K562 (cell line): Measurements from ENCODE around the gene APLP1. TPM values are rescaled to one million over a fixed set of nuclear protein-coding genes. Genes with fewer than 3 reads are reported as not detected.
A peak's percentile ranks its signal among the peaks of the same experiment; 100 is the strongest.

Experiments used
- BACH1 ChIP-seq: fragments of 200-800 bp; sonication (Bioruptor generic); IDR thresholded peaks from 2 replicates; pipeline ENCODE4 v1.6.1; 2016; ENCODE audit warnings: missing genetic modification characterization, missing compliant biosample characterization
- FUS ChIP-seq: fragments of 200-400 bp; formaldehyde crosslinking; optimal IDR thresholded peaks from 2 replicates; pipeline ENCODE3; 2017; ENCODE audit warnings: low read depth, low read length
- HDAC8 ChIP-seq: fragments of 450-650 bp; IDR thresholded peaks from 2 replicates; pipeline ENCODE4 v1.6.1; 2016; ENCODE audit warnings: mild to moderate bottlenecking, missing genetic modification characterization, moderate library complexity, missing compliant biosample characterization
- HLTF ChIP-seq: fragments of 450-650 bp; IDR thresholded peaks from 2 replicates; pipeline ENCODE4 v1.6.1; 2016
- KAT8 ChIP-seq: fragments of 450-650 bp; IDR thresholded peaks from 2 replicates; pipeline ENCODE4 v1.6.1; 2016; ENCODE audit warnings: low read depth, mild to moderate bottlenecking
- NEUROD1 ChIP-seq: fragments of 150-350 bp; IDR thresholded peaks from 2 replicates; pipeline ENCODE4 v1.6.1; 2014; ENCODE audit warnings: borderline replicate concordance, low read length, low read depth; ENCODE audit not compliant: partially characterized antibody
- ZBED1 ChIP-seq: IDR thresholded peaks from 2 replicates; pipeline ENCODE4 v1.6.1; 2014
- ZBTB17 ChIP-seq: fragments of 450-650 bp; formaldehyde crosslinking; IDR thresholded peaks from 2 replicates; pipeline ENCODE4 v1.4.0; 2020; ENCODE audit warnings: mild to moderate bottlenecking
- ZBTB33 ChIP-seq: sonication (generic); formaldehyde crosslinking; IDR thresholded peaks from 2 replicates; pipeline ENCODE4 v1.8.1; 2023; ENCODE audit warnings: mild to moderate bottlenecking, missing genetic modification reagents
- ZNF133 ChIP-seq: fragments of 250-450 bp; sonication (Bioruptor Pico); IDR thresholded peaks from 2 replicates; pipeline ENCODE4 v1.4.0; 2020; ENCODE audit warnings: mild to moderate bottlenecking
- ZNF224 ChIP-seq: sonication (generic); formaldehyde crosslinking; IDR thresholded peaks from 2 replicates; pipeline ENCODE4 v1.8.0; 2022; ENCODE audit warnings: mild to moderate bottlenecking, missing genetic modification reagents
- ZNF436 ChIP-seq: fragments of 250-450, 450-650 bp; sonication (Bioruptor Pico); formaldehyde crosslinking; IDR thresholded peaks from 2 replicates; pipeline ENCODE4 v1.7.0; 2020; ENCODE audit warnings: mild to moderate bottlenecking
- ZNF778 ChIP-seq: fragments of 450-650 bp; formaldehyde crosslinking; IDR thresholded peaks from 2 replicates; pipeline ENCODE4 v1.4.0; 2020; ENCODE audit warnings: mild to moderate bottlenecking, moderate library complexity
- polyA plus RNA-seq, 8 experiments: library from polyadenylated mRNA; depleted of rRNA in 4 of 8; stranded (reverse) in 5 of 8; unstranded in 3 of 8; fragments of >200 nt; fragmentation: Nextera tagmentation in 2 of 8; fragmentation: Illumina TruSeq in 1 of 8; extraction: Ambion mirVana in 2 of 8; extraction: Trizol in 1 of 8; gene quantifications; 2 replicates each; pipeline versions ENCODE4 v1.2.1 to v1.2.3, GENCODE V29; 2011 to 2014; ENCODE audit warnings: inconsistent platforms in 1 of 8, missing spikeins in 1 of 8
- total RNA-seq, 7 experiments: library from RNA; depleted of rRNA in 6 of 7; stranded (reverse); fragments of >200 nt in 6 of 7; fragmentation: Illumina TruSeq in 2 of 7; extraction: Trizol in 2 of 7; gene quantifications; 2 replicates each; pipeline versions ENCODE4 v1.2.1 to v1.2.3, GENCODE V29; 2011 to 2021; ENCODE audit warnings: low replicate concordance in 1 of 7
- TF ChIP-seq, protein P1 (sequence below): sonication (generic); formaldehyde crosslinking; IDR thresholded peaks from 2 replicates; pipeline ENCODE4 v1.8.0; 2023; ENCODE audit warnings: missing genetic modification reagents, mild to moderate bottlenecking, borderline replicate concordance
- TF ChIP-seq, protein P2 (sequence below): sonication (generic); formaldehyde crosslinking; IDR thresholded peaks from 2 replicates; pipeline ENCODE4 v1.8.0; 2022; ENCODE audit warnings: missing genetic modification reagents, mild to moderate bottlenecking, borderline replicate concordance
- TF ChIP-seq, protein P3 (sequence below): fragments of 450-650 bp; formaldehyde crosslinking; conservative IDR thresholded peaks from 2 replicates; pipeline ENCODE4 v1.4.0; 2022; ENCODE audit warnings: mild to moderate bottlenecking, missing genetic modification characterization
- TF ChIP-seq, protein P4 (sequence below): sonication (generic); formaldehyde crosslinking; IDR thresholded peaks from 2 replicates; pipeline ENCODE4 v1.8.1; 2023; ENCODE audit warnings: mild to moderate bottlenecking, missing genetic modification reagents, moderate library complexity

APLP1 gene
- total and polyA plus RNA-seq, 9 of the 15 experiments (the other 6 are each of a cell fraction or from before 2014, with no cell fraction given) = 0.69 to 9.9 (median 4.7) TPM

DNA sequence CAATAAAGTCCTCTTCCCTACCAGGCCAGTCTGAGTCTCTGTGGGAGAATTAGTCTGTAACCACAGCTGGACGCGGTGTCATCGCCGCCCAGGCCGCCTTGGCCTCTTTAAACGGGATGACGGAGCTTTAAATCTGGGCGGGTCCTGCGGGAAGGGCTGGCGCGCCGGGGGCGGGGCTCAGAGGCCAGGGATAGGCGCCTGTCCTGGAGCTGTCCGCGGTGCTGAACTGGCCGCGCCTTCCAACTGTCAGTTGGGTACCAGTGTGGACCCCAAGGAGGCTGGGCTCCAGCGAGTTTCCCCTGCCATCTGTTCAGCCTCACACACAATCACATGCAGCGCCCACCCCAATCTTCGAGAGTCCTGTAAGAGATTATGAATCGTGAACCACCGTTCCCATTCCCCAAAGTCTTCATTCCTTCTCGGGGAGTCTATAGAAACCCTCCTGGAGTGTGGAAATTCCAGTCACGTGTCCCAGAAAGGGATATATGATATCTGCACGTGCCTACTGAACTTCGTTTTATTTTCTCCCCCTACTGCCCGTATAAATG, 11.5 kb downstream of the APLP1 start (continued):
- TF ChIP-seq HLTF = no peak
- no peak for TF ChIP-seq ZBTB17 (CRISPR knock-in tag)
- TF ChIP-seq FUS = no peak
- TF ChIP-seq ZBTB33 (CRISPR knock-in tag) = peak; percentile 83
- TF ChIP-seq ZNF224 (CRISPR knock-in tag) = peak; percentile 86
- TF ChIP-seq, protein P1, sequence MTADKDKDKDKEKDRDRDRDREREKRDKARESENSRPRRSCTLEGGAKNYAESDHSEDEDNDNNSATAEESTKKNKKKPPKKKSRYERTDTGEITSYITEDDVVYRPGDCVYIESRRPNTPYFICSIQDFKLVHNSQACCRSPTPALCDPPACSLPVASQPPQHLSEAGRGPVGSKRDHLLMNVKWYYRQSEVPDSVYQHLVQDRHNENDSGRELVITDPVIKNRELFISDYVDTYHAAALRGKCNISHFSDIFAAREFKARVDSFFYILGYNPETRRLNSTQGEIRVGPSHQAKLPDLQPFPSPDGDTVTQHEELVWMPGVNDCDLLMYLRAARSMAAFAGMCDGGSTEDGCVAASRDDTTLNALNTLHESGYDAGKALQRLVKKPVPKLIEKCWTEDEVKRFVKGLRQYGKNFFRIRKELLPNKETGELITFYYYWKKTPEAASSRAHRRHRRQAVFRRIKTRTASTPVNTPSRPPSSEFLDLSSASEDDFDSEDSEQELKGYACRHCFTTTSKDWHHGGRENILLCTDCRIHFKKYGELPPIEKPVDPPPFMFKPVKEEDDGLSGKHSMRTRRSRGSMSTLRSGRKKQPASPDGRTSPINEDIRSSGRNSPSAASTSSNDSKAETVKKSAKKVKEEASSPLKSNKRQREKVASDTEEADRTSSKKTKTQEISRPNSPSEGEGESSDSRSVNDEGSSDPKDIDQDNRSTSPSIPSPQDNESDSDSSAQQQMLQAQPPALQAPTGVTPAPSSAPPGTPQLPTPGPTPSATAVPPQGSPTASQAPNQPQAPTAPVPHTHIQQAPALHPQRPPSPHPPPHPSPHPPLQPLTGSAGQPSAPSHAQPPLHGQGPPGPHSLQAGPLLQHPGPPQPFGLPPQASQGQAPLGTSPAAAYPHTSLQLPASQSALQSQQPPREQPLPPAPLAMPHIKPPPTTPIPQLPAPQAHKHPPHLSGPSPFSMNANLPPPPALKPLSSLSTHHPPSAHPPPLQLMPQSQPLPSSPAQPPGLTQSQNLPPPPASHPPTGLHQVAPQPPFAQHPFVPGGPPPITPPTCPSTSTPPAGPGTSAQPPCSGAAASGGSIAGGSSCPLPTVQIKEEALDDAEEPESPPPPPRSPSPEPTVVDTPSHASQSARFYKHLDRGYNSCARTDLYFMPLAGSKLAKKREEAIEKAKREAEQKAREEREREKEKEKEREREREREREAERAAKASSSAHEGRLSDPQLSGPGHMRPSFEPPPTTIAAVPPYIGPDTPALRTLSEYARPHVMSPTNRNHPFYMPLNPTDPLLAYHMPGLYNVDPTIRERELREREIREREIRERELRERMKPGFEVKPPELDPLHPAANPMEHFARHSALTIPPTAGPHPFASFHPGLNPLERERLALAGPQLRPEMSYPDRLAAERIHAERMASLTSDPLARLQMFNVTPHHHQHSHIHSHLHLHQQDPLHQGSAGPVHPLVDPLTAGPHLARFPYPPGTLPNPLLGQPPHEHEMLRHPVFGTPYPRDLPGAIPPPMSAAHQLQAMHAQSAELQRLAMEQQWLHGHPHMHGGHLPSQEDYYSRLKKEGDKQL = no peak
- TF ChIP-seq HDAC8 (tag) = 0 out of 2 replicates have a peak, but pooled peaks have one; percentile 70
- no peak for TF ChIP-seq ZBED1
- TF ChIP-seq KAT8 = no peak
- TF ChIP-seq BACH1 = no peak; the same call in 1 of the 2 replicates
- TF ChIP-seq, protein P2, sequence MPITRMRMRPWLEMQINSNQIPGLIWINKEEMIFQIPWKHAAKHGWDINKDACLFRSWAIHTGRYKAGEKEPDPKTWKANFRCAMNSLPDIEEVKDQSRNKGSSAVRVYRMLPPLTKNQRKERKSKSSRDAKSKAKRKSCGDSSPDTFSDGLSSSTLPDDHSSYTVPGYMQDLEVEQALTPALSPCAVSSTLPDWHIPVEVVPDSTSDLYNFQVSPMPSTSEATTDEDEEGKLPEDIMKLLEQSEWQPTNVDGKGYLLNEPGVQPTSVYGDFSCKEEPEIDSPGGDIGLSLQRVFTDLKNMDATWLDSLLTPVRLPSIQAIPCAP (CRISPR knock-in tag) = peak; percentile 71; the same call in 1 of the 2 replicates
- TF ChIP-seq ZNF778 (CRISPR knock-in tag) = no peak
- no peak for TF ChIP-seq ZNF436 (CRISPR knock-in tag)
- peak; percentile 34 for TF ChIP-seq NEUROD1
- TF ChIP-seq ZNF133 (CRISPR knock-in tag) = no peak
- TF ChIP-seq, protein P3, sequence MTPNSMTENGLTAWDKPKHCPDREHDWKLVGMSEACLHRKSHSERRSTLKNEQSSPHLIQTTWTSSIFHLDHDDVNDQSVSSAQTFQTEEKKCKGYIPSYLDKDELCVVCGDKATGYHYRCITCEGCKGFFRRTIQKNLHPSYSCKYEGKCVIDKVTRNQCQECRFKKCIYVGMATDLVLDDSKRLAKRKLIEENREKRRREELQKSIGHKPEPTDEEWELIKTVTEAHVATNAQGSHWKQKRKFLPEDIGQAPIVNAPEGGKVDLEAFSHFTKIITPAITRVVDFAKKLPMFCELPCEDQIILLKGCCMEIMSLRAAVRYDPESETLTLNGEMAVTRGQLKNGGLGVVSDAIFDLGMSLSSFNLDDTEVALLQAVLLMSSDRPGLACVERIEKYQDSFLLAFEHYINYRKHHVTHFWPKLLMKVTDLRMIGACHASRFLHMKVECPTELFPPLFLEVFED (CRISPR knock-in tag) = no peak
- TF ChIP-seq, protein P4, sequence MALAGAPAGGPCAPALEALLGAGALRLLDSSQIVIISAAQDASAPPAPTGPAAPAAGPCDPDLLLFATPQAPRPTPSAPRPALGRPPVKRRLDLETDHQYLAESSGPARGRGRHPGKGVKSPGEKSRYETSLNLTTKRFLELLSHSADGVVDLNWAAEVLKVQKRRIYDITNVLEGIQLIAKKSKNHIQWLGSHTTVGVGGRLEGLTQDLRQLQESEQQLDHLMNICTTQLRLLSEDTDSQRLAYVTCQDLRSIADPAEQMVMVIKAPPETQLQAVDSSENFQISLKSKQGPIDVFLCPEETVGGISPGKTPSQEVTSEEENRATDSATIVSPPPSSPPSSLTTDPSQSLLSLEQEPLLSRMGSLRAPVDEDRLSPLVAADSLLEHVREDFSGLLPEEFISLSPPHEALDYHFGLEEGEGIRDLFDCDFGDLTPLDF = peak; percentile 94
